Esophagus mucosa (tissue), 1 donor: Measurements from ENCODE around the gene FUT1. TPM values are rescaled to one million over a fixed set of nuclear protein-coding genes. Genes with fewer than 3 reads are reported as not detected.
A peak's percentile ranks its signal among the peaks of the same experiment; 100 is the strongest.
"Not testable (repeated sequence)": the region's sequence is repeated elsewhere in the genome, so short reads cannot be mapped to it uniquely, and the experiment has no call there.

Experiments used
- ATAC-seq: fragments of 200-7000 bp; cut with Tn5 transposase; one replicate; pipeline ENCODE4 v1.9.1; 2020
- total RNA-seq: library from RNA; stranded (reverse); gene quantifications from one replicate; pipeline ENCODE4 v1.2.4, GENCODE V29; 2023
- donor health status: DM: yes; HTN: yes; CAD: no.

Gene FUT1
- total RNA-seq, 1 donor from 2014 or later: 6.1 TPM

DNA sequence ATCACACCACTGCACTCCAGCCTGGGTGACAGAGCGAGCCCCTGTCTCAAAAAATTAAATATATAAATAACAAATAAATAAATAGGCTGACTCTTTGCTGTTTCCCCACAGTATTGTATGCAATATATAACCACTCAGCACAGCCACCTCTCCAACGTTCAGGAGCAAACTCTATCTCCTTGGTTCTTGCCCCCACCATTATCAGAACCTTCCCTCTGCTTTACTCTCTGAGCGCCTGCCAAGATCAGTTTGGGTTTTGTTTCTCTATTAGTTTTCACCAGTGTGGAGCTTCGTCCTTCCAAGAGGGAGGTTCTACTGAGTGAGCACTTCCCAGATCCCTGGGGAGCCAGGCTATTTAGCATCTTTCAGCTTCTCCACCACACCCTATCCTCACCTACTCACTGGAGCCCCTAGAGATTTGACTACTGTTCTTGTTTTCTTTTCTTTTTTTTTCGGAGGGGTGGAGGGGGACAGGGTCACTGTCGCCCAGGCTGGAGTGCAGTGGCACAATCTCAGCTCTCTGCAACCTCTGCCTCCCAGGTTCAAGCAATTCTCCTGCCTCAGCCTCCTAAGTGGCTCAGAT is 15.8 kb upstream of the FUT1 start:
- ATAC-seq: not testable (repeated sequence)

DNA sequence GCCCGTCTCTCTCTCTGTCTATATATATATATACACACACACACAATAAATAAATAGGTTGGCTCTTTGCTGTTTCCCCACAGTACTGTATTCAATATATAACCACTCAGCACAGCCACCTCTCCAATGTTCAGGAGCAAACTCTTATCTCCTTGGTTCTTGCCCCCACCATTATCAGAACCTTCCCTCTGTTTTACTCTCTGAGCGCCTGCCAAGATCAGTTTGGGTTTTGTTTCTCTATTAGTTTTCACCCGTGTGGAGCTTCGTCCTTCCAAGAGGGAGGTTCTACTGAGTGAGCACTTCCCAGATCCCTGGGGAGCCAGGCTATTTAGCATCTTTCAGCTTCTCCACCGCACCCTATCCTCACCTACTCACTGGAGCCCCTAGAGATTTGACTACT is 13.4 kb upstream of the FUT1 start:
- ATAC-seq: not testable (repeated sequence)

DNA sequence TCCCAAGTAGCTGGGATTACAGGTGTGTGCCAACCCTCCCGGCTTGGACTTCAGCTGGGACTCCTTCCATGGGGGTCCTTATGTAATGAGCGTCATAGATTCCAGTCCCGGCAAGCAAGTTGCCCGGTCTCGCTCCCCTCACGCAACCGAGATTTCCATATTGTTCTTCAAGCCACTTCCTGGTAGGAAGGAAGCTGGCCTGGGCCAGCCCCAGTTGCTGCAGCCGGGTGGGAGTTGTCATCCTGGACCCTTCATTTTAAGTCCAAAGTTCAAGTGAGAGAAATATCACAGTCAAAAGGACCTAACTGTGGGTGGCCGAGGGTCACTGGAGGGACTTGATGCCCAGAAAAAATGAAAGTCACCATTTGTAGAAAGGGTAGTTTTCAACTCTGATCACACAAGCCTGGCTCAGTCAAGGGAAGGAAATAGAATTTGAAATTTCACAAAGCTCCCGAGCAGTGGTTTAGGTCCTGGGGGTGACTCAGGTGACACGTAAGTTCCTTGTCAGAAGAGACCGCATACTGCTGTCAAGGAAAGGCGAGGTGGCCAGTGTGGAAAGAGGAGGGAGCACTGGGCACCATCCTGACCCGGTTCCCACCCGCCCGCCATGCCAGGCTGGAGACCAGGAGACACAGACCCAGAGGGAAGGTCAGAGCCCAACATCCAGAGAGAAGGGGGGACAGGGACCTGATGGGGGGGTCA is 8.2 kb upstream of the FUT1 start:
- ATAC-seq: peak; percentile 50

DNA sequence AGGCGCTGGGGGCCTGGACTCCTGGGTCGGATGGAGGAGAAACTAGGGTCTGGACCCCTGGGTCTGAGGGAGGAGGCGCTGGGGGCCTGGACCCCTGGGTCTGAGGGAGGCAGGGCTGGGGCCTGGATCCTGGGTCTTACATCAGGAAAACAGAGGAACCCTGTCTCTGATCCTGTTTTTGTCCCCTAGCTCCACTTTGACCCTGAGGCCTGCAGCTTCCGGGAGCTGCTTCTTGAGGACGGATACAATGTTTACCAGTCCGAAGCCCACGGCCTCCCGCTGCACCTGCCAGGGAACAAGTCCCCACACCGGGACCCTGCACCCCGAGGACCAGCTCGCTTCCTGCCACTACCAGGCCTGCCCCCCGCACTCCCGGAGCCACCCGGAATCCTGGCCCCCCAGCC is 5.3 kb upstream of the FUT1 start:
- ATAC-seq: no peak

DNA sequence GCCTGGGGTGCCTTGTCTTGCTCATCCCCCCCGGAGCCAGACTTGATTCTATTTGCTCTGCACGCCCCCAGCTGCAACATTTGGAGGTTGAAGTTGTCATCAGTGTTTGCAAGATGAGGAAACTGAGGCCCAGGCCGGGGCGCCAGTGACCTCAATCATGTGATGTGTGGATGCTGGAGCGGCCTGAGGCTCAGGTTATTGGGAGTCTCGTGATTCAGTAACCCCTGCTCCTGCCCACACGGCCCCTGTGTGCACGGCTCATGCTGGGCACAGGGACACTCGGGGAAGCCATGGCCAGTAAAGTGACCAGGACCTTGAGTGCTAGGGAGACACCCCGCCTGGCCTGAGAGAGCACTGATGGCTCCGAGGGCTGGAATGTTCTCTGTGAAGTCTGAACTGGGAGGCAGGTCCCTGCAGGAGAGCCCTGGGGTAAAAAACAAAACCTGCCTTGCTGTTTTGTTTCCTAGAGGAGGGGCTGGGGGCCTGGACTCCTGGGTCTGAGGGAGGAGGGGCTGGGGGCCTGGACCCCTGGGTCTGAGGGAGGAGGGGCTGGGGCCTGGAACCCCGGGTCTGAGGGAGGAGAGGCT is 4.7 kb upstream of the FUT1 start:
- ATAC-seq: no peak

DNA sequence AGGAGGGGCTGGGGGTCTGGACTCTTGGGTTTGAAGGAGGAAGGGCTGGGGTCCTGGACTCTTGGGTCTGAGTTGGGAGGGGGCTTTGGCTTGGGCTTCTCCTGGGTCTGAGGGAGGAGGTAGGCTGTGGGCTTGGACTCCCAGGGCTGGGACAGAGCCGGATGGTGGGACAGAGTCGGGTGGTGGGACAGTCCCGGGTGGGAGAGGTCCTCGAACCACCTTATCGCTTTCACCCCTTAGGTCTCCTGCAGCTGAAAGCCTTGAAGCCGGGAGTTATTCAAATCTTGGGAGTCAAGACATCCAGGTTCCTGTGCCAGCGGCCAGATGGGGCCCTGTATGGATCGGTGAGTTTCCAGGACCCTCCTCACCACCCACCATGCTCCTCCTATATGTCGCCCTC is 4.2 kb upstream of the FUT1 start:
- no peak for ATAC-seq

DNA sequence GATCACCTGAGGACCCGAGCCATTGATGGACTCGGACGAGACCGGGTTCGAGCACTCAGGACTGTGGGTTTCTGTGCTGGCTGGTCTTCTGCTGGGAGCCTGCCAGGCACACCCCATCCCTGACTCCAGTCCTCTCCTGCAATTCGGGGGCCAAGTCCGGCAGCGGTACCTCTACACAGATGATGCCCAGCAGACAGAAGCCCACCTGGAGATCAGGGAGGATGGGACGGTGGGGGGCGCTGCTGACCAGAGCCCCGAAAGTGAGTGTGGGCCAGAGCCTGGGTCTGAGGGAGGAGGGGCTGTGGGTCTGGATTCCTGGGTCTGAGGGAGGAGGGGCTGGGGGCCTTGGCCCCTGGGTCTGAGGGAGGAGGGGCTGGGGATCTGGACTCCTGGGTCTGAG is 3.8 kb upstream of the FUT1 start:
- no peak for ATAC-seq

DNA sequence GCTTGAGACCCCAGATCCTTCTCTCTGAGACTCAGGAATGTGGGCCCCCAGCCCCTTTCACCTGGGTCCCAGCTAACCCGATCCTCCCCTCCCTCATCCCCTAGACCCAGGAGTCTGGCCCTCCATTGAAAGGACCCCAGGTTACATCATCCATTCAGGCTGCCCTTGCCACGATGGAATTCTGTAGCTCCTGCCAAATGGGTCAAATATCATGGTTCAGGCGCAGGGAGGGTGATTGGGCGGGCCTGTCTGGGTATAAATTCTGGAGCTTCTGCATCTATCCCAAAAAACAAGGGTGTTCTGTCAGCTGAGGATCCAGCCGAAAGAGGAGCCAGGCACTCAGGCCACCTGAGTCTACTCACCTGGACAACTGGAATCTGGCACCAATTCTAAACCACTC is 3.3 kb upstream of the FUT1 start:
- ATAC-seq: no peak

DNA sequence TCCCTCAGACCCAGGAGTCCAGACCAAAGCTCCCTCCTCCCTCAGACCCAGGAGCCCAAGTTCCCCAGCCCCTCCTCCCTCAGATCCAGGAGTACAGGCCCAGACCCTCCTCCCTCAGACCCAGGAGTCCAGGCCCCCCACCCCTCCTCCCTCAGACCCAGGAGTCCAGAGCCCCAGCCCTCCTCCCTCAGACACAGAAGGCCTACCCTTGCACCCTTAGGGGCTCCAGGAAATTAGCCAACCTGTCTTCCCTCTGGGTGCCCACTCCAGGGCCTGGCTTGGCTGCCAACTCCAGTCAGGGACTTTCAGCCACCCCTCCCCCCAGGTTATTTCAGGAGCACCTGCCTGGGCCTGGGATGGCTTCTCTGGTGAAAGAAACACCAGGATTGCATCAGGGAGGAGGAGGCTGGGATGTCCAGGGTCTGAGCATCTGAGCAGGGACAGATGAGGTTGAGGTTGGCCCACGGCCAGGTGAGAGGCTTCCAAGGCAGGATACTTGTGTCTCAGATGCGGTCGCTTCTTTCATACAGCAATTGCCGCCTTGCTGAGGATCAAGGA is 2.7 kb upstream of the FUT1 start, which contains the start of gene FGF21:
TSS of gene FGF21 (plus strand) at position 441 of the 558 bp plus-strand sequence. CDS start 713 bp downstream, outside the sequence.
- no peak for ATAC-seq

DNA sequence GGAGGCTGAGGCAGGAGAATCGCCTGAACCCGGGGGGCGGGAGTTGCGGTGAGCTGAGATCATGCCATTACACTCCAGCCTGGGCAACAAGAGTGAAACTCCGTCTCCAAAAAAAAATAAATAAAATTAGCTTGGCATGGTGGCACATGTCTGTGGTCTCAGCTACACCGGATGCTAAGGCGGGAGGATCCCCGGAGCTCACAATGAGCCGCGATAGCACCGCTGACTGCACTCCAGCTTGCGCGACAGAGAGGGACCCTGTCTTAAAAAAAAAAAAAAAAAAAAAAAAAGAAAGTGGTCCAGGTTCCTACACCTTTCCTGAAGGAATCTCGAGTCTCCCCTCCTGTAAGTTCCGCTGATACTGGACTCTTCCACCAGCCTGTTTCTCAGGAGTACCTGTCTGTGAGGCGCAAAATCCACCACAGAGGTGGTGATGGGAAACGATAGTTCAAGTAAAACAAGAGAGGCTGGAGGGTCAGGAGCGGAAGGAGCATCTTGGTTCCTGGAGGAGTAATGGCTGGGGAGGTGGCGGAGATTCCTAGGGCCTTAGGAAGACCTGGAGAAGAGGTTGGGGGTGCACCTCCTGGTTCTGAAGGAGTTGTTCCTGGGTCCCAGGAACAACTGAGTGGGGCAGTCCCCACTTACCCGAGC is 471 bp downstream of the FUT1 start:
- ATAC-seq: peak; percentile 26

DNA sequence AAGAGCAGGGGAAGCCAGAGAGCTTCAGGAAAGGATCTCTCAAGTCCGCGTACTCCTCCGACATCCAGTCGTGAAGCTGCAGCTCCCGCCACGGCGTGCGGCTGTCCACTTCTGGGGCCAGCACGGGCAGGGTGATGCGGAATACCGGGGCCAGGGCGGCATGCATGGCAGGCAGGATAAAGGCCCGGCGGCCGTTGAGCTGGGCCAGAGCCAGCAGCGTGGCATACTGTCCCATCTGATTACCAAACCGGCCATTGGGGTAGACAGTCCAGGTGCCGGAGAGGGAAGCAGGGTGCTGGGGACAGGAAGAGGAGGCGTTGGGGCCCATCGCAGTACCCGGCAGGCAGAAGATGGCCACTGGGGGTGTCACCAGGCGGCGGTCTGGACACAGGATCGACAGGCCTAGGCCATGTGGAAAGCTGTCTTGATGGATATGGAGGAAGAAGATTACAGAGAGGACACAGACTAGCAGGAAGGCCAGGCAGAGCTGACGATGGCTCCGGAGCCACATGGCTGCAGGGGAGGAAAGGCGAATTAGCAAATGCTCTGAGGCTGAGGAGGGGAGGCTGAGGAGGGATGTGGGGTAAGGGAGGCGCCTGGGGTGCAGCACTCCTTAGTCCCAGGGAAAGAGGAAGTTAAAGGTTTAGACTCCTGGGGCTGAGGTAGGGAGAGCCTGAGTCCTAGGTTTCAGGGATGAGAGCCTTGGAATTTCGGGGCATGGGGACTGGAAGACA is 1.5 kb downstream of the FUT1 start:
- no peak for ATAC-seq

DNA sequence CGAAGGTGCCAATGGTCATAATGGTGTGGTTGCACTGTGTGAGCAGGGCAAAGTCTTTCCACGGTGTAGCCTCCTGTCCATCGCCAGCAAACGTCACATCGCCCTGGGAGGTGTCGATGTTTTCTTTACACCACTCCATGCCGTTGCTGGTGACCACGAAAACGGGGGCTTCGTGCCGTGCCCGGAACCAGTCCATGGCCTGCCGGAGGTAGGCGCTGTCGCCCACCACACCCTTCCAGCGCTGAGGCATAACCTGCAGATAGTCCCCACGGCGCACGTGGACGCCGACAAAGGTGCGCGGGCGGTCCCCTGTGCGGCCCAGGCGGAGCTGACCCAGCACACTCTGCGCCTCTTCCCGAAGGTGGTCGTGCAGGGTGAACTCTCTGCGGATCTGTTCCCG is 2.1 kb downstream of the FUT1 start:
- no peak for ATAC-seq

DNA sequence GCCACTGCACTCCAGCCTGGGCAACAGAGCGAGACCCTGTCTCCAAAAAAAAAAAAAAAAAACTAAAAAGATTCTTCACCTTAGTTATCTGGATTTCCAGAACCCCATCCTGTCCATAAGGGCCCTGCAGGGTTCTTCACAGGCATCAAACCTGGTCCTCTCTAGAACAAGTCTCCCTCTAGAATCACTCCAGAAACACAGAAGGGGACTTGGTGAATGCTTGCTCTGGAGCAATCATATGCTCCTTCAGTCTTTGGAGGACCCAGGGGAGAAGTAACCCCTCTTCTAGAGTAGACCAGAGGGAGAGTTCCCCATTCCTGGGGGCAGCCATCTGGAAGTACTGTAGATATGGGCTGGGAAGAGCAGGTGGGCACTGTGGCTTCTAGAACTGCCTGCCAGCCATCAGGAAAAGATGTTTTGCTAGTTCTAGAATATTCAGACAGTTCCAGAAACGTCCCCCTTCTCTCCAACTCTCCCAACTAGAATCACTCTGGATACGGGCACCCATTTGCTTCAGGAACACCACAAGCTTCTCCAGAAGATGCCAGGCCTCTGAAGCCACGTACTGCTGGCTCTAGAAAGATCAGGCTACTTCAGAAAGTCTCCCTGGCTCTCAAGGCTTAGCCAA is 2.8 kb downstream of the FUT1 start:
- ATAC-seq: no peak

DNA sequence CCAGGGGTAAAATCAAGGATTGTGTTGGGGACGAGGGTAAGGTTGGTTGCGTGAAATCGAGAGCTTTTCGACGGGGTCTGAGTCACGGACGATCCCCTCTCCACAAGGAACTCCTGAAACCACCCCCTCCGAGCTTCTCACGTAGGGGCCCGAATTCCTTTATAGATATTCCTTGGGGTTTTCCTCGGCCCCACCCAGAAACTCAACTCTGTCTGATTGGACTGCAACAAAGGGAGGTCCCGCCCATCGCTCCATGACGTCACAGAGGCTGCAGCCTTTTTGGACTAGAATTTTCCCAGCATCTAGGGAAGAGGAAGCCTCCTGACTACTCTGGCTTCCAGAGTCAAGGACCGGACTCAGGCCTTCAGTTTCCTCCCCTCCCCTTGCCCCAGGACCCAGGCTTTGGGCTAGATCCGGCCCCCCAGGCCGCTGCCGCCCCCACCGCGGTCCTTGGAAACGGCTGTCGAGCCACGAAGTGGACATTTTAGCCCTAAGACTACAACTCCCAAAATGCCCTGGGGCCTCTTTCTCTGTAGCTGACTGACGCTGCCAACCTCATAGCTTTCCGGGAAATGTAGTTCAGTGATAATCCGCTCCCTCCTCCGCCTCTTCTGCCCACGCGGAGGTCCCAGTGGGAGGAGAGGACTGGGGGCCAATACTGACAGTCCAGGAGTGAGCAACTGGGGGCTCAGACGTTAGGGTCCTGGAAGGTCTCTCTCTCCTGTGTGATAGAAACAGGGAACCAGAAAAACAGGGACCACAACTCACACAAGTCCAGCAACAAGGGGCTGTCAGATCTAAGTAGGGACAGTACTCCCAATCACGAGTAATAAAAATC is 5.5 kb downstream of the FUT1 start, which contains the start of gene IZUMO1:
TSS of gene IZUMO1 (minus strand) at position 172 of the 838 bp plus-strand sequence. CDS start 1,050 bp downstream, outside the sequence.
- no peak for ATAC-seq

DNA sequence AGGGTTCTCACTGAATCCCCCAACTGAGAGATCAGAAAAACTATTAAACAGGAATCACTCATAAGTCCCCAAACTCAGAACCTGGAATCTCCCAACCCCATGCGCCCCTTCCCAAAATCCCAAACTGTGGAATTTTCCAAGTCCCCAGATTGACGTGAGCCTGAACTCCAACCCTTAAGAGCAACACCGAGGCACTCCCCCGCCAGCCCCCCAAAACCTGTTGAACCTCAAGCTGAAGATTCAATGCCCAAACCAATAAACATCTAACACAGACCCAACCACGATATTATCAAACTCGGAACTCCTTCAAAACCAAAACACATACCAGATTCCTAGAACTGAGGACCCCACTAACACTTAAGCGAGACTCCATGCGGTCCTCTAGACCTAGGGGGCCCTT is 6.3 kb downstream of the FUT1 start:
- ATAC-seq: no peak

DNA sequence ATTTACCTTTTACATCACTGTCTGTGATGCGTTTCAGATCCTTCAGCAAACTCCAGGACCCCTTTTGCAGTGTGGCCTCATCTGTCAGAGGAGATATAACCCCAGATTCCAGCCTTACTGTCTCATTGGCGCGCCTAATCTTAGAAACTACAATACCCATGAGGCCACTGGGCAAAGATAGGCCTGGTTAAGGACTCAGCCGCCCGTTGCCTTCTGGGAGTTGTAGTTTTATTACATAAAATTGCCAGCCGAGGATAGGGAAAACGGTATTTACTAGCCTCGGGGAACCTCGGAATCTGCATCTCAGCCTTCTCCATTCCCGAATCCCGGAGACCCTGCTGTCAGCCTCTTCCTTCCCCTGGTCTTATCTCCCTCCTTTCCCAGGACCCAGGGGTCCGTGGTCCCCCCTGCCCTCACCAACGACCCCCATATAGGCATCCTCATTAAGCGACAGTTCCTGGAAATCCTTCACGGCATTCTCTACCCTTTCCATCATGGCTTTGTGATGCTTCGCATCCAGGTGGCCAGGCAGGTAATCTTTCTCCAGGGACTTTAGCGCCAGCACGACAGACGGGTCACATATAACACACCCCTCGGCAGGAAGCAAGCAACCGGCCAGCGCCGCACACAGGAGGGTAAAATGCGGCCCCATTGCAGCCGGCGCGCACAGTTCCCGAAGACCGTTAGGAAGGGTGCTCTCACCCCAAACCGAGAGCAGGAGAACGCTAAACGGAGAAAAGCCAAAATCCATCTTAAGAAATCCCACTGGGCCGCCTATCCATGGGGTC is 7.0 kb downstream of the FUT1 start:
- ATAC-seq: no peak

DNA sequence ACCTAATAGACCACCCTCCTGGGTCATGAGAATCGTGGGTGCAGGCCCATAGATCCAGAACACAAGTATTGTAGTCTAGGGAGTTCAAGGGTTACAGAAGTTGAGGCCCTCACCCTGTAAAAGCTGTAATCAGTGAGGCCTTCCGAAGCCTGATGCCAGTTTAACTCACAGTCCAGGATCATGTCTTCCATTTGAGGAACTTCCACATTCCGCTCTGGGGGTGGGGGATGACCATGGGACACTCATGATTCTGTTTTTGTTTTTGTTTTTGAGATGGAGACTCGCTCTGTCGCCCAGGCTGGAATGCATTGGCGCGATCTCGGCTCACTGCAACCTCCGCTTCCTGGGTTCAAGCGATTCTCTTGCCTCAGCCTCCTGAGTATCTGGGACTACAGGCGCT is 10.3 kb downstream of the FUT1 start:
- ATAC-seq: no peak

DNA sequence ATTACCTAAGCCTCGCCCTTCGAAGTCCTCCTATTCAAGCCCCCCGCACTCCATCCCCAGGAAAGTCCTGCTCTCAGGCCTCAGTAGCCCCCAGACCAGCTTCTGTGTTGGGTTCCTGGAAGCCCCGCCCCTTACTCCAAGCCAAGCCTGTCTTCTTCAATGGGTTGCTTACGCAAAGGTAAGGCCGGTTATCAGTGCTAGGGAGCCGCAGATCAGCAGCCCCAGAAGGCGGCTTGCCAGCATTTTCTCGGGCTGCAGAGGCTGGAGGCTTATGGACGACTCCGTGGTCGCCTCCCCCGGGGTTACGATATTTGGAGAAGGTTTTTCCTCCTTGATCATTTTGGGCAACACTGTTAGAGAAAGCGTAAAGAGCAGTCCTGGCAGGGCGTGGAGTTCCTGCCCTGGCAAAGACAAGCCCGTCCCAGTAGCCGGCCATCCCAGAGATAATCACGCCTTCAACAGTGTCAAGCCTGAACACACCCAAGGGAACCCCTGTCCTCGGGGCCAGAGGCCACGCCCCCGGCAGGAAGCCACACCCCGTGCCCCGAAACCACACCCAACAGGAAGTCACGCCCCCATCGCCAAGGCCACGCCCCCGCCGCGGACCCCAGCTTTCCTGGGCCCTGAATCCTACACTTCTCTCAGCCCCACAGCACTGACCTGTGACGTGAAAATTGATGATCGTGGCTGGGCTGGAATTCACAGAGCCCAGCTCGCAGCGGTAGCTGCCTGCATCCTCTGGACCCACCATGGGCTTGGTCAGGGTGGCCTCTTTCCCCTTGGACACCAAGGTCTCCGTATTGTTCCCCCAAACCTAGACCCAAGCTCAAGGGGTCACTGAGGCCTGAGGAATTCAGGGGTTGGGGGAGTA is 11.1 kb downstream of the FUT1 start:
- peak; percentile 57 for ATAC-seq
